Progenitor cell of endocrine pancreas (in vitro differentiated cells): ENCODE results near the gene STXBP6. TPM values are rescaled to one million over a fixed set of nuclear protein-coding genes. Genes with fewer than 3 reads are reported as not detected.
A peak's percentile ranks its signal among the peaks of the same experiment; 100 is the strongest.

Experiments
- DNase-seq: peaks from one replicate; pipeline ENCODE4 v3.0.0; 2021; ENCODE audit warnings: low spot score; ENCODE audit not compliant: unreplicated experiment
- H3K27ac Mint-ChIP-seq: 2 replicates; pipeline ENCODE4 v1.8.0; 2021; ENCODE audit warnings: mild to moderate bottlenecking, moderate library complexity, mixed read lengths
- H3K27me3 Mint-ChIP-seq: 2 replicates; pipeline ENCODE4 v1.8.0; 2021; ENCODE audit warnings: mixed read lengths
- H3K36me3 Mint-ChIP-seq: 2 replicates; pipeline ENCODE4 v1.8.0; 2022; ENCODE audit warnings: mixed read lengths; ENCODE audit not compliant: insufficient read depth
- H3K4me1 Mint-ChIP-seq: 2 replicates; pipeline ENCODE4 v1.8.0; 2021; ENCODE audit warnings: low read depth, mixed read lengths
- H3K4me3 Mint-ChIP-seq: 2 replicates; pipeline ENCODE4 v1.8.0; 2021; ENCODE audit warnings: low read depth, mild to moderate bottlenecking, moderate library complexity, mixed read lengths
- H3K9me3 Mint-ChIP-seq: 2 replicates; pipeline ENCODE4 v1.8.0; 2021; ENCODE audit warnings: low read depth, mixed read lengths
- total RNA-seq: library from RNA; stranded (reverse); gene quantifications from 2 replicates; pipeline ENCODE4 v1.2.1, GENCODE V29; 2021
- TF ChIP-seq, protein P1 (sequence below): fragments of 200-600 bp; sonication (generic); IDR thresholded peaks from one replicate; pipeline ENCODE4 v1.5.0; 2021; ENCODE audit warnings: antibody characterized with exemption, mild to moderate bottlenecking; ENCODE audit not compliant: unreplicated experiment

Gene STXBP6
- total RNA-seq, 1 donor from 2014 or later, result 11.9 TPM

DNA sequence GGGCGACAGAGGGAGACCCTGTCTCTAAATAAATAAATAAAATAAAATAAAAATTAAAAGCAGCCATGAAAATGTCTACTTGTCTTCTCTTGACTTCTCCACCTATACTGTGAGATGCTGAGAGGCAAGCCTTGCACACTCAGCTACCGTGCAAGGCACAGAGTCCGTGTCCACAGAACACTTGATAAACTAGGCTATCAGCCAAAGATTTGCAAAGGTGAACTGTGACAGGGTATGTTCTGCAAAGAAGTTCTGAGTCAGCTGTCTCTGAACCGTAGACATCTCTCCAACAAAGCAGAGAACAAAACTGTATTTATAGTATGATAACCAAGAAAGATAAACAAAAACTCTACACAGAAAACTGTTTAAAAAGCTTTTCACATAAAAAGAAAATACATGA, 35.5 kb downstream of the STXBP6 start:
- H3K9me3 Mint-ChIP-seq, result peaks cover 2% of the 10 kb centered on the region
- H3K27ac Mint-ChIP-seq, result no peak overlapping the region
- H3K27me3 Mint-ChIP-seq, result no peaks in the 10 kb centered on the region
- peaks cover 16% of the 10 kb centered on the region for H3K4me1 Mint-ChIP-seq
- DNase-seq, result no peak
- no peaks in the 10 kb centered on the region for H3K36me3 Mint-ChIP-seq
- TF ChIP-seq, protein P1, sequence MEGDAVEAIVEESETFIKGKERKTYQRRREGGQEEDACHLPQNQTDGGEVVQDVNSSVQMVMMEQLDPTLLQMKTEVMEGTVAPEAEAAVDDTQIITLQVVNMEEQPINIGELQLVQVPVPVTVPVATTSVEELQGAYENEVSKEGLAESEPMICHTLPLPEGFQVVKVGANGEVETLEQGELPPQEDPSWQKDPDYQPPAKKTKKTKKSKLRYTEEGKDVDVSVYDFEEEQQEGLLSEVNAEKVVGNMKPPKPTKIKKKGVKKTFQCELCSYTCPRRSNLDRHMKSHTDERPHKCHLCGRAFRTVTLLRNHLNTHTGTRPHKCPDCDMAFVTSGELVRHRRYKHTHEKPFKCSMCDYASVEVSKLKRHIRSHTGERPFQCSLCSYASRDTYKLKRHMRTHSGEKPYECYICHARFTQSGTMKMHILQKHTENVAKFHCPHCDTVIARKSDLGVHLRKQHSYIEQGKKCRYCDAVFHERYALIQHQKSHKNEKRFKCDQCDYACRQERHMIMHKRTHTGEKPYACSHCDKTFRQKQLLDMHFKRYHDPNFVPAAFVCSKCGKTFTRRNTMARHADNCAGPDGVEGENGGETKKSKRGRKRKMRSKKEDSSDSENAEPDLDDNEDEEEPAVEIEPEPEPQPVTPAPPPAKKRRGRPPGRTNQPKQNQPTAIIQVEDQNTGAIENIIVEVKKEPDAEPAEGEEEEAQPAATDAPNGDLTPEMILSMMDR, result no peak
- no peak overlapping the region for H3K4me3 Mint-ChIP-seq

DNA sequence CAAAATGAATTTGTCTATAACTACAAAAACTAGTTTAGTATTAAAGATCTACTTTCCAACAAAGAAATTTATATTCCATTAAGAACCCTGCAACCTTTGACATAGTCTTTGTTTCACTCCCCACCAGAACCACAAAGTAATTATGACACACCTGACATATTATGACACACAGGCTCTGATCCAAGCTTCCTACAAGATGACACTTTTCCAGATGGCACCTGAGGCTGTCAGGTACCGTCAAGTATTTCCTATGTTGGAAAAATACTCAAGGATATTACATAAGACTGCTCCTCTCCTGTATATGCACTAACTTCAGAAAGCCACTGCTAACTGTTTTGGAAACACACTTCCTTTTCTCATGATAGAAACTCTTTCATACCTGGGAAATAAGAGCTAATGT, 38.9 kb downstream of the STXBP6 start:
- Mint-ChIP-seq H3K9me3 (peaks cover 4% of the 10 kb centered on the region), H3K36me3 (no peaks in the 10 kb centered on the region), H3K4me1 (peaks cover 35% of the 10 kb centered on the region), H3K27ac (no peak overlapping the region), H3K4me3 (no peak overlapping the region), H3K27me3 (no peaks in the 10 kb centered on the region)
- TF ChIP-seq, protein P1, result no peak
- DNase-seq, result no peak

DNA sequence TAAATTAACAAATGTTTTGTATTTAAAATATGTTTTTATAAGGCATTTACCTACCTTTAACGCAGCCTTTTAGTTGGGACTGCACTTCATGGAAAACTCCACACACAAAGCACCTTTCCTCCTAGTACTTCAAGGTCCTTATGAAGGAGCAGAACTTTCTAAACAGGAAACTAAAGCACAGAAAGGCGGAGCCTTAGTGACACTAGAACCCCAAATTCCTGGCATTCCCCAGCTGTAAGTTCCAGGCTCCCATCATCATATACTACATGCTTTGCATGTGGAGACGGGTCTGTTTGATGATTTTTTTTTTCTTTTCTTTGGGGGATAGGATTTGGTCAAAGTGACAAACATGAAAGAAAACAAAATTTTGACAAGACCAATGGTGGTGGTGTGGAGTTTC, 39.5 kb downstream of the STXBP6 start:
- TF ChIP-seq, protein P1, result no peak
- peaks cover 32% of the 10 kb centered on the region for H3K4me1 Mint-ChIP-seq
- H3K27ac Mint-ChIP-seq, result peak overlapping the region; percentile 5
- peaks cover 4% of the 10 kb centered on the region for H3K9me3 Mint-ChIP-seq
- no peak for DNase-seq
- no peaks in the 10 kb centered on the region for H3K36me3 Mint-ChIP-seq
- H3K4me3 Mint-ChIP-seq, result no peak overlapping the region
- no peaks in the 10 kb centered on the region for H3K27me3 Mint-ChIP-seq

DNA sequence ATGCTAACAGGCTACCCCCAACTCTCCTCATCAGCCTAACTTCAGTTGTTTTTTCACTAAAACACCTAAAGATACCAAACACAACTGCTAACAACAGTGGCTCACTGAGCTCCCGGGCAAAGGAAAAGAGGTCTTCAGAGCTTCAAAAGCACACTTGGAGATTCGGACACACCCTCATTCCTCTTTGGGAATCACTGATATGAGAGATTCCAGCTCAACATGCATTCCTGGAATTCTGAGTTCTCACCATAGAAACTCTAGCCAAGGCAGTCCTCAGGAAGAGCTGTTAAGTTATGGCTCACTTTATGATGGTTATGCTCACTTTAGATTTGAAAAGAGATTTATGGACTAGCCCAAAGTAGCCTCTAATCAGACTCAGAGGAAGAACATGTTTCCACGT, 40.1 kb downstream of the STXBP6 start:
- H3K36me3 Mint-ChIP-seq, result no peaks in the 10 kb centered on the region
- H3K27ac Mint-ChIP-seq, result peak overlapping the region; percentile 78
- peaks cover 32% of the 10 kb centered on the region for H3K4me1 Mint-ChIP-seq
- H3K9me3 Mint-ChIP-seq, result peaks cover 4% of the 10 kb centered on the region
- no peaks in the 10 kb centered on the region for H3K27me3 Mint-ChIP-seq
- H3K4me3 Mint-ChIP-seq, result peak overlapping the region; percentile 6
- TF ChIP-seq, protein P1, result no peak
- no peak for DNase-seq

DNA sequence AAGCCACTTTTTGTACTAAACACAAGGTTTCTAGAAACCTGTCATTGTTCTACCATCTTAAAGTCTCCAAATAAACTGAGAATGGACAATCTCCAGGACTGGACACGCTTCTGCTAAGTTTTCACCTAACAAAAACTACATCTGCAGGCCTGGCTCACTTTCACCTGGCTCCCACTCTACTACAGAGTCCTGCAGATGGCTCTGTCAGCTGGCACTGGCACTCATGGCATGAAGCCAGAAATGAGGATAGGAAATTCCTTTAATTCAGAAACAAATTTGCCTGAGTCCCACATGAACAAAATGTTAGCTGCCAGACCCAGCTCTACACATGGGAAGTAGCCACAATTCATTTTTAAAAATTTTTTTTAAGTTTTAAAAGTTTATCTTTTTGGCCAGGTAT, 42.1 kb downstream of the STXBP6 start:
- peaks cover 29% of the 10 kb centered on the region for H3K4me1 Mint-ChIP-seq

More for the DNA sequence above, 42.1 kb downstream of the STXBP6 start:
- no peak overlapping the region for H3K4me3 Mint-ChIP-seq
- TF ChIP-seq, protein P1, result no peak
- DNase-seq, result no peak
- H3K36me3 Mint-ChIP-seq, result no peaks in the 10 kb centered on the region
- peak overlapping the region; percentile 2 for H3K27ac Mint-ChIP-seq
- H3K9me3 Mint-ChIP-seq, result peaks cover 4% of the 10 kb centered on the region
- no peaks in the 10 kb centered on the region for H3K27me3 Mint-ChIP-seq
